ENCODE measurements around the gene SAMD9L. TPM values are rescaled to one million over a fixed set of nuclear protein-coding genes. Genes with fewer than 3 reads are reported as not detected.

SAMD9L gene
- total RNA-seq, 1 donor from 2014 or later, result 96.4 TPM

Other genes starting within 250 kb of the SAMD9L start
- gene SAMD9, start 30.4 kb downstream of the SAMD9L start, total RNA-seq, result 38.5 and 39.2 TPM in 2 replicates
- gene HEPACAM2, start 78.1 kb upstream of the SAMD9L start, total RNA-seq, result not detected in 2 replicates
- gene VPS50, start 84.0 kb upstream of the SAMD9L start, total RNA-seq, result 19.7 and 27.8 TPM in 2 replicates